Osteocyte (in vitro differentiated cells): ENCODE results near the gene MOV10L1. TPM values are rescaled to one million over a fixed set of nuclear protein-coding genes. Genes with fewer than 3 reads are reported as not detected.
"Not testable (repeated sequence)": the region's sequence is repeated elsewhere in the genome, so short reads cannot be mapped to it uniquely, and the experiment has no call there.

Experiments used
- DNase-seq: peaks from one replicate; pipeline ENCODE4 v3.0.0; 2021; ENCODE audit warnings: mixed read lengths; ENCODE audit not compliant: unreplicated experiment; ENCODE audit errors: extremely low spot score
- H3K27ac Mint-ChIP-seq: one replicate; pipeline ENCODE4 v1.8.0; 2021; ENCODE audit warnings: mild to moderate bottlenecking, mixed read lengths; ENCODE audit not compliant: unreplicated experiment
- H3K27me3 Mint-ChIP-seq: one replicate; pipeline ENCODE4 v1.8.0; 2021; ENCODE audit warnings: mixed read lengths; ENCODE audit not compliant: unreplicated experiment
- H3K36me3 Mint-ChIP-seq: one replicate; pipeline ENCODE4 v1.8.0; 2021; ENCODE audit warnings: mixed read lengths; ENCODE audit not compliant: unreplicated experiment
- H3K4me1 Mint-ChIP-seq: one replicate; pipeline ENCODE4 v1.8.0; 2021; ENCODE audit warnings: mixed read lengths; ENCODE audit not compliant: unreplicated experiment
- H3K4me3 Mint-ChIP-seq: one replicate; pipeline ENCODE4 v1.8.0; 2021; ENCODE audit warnings: mild to moderate bottlenecking, moderate library complexity, mixed read lengths; ENCODE audit not compliant: unreplicated experiment
- H3K9me3 Mint-ChIP-seq: one replicate; pipeline ENCODE4 v1.8.0; 2021; ENCODE audit warnings: mixed read lengths; ENCODE audit not compliant: unreplicated experiment
- total RNA-seq: library from RNA; stranded (reverse); gene quantifications from 2 replicates; pipeline ENCODE4 v1.2.1, GENCODE V29; 2021
- TF ChIP-seq, protein P1 (sequence below): fragments of 200-600 bp; sonication (generic); IDR thresholded peaks from 2 replicates; pipeline ENCODE4 v1.5.0; 2021; ENCODE audit warnings: antibody characterized with exemption, mild to moderate bottlenecking, moderate library complexity

Gene MOV10L1
- total RNA-seq, 1 donor from 2014 or later, result 1.4 TPM

DNA sequence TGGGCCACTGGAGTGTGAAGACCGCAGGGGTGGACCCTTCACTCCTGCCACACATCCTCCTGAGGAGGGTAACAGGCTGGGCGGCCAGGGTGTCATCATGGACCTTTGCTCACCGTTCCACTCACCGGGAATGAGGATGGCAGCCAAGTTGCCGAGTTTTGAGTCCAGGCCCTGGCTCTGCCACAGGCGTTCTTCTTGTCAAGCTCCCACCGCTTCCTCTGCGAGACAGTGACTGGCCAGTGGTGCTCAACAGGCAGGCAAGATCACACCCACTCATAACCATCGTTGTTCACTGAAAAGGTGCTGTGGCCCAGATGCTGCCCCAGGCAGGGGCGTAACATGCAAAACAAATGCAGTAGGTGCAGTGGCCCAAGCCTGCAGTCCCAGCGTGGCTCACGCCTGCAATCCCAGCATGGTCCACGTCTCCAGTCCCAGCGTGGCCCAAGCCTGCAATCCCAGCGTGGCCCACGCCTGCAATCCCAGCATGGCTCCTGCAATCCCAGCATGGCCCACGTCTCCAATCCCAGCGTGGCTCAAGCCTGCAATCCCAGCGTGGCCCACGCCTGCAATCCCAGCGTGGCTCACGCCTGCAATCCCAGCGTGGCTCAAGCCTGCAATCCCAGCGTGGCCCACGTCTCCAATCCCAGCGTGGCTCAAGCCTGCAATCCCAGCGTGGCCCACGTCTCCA, 75.8 kb downstream of the MOV10L1 start:
- DNase-seq, result no peak
- TF ChIP-seq, protein P1, sequence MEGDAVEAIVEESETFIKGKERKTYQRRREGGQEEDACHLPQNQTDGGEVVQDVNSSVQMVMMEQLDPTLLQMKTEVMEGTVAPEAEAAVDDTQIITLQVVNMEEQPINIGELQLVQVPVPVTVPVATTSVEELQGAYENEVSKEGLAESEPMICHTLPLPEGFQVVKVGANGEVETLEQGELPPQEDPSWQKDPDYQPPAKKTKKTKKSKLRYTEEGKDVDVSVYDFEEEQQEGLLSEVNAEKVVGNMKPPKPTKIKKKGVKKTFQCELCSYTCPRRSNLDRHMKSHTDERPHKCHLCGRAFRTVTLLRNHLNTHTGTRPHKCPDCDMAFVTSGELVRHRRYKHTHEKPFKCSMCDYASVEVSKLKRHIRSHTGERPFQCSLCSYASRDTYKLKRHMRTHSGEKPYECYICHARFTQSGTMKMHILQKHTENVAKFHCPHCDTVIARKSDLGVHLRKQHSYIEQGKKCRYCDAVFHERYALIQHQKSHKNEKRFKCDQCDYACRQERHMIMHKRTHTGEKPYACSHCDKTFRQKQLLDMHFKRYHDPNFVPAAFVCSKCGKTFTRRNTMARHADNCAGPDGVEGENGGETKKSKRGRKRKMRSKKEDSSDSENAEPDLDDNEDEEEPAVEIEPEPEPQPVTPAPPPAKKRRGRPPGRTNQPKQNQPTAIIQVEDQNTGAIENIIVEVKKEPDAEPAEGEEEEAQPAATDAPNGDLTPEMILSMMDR, result no peak
- Mint-ChIP-seq H3K4me1 (peaks cover 3% of the 10 kb centered on the region), H3K36me3 (no peaks in the 10 kb centered on the region), H3K27ac (no peak overlapping the region), H3K4me3 (no peak overlapping the region), H3K27me3 (peaks cover 14% of the 10 kb centered on the region), H3K9me3 (no peaks in the 10 kb centered on the region)

DNA sequence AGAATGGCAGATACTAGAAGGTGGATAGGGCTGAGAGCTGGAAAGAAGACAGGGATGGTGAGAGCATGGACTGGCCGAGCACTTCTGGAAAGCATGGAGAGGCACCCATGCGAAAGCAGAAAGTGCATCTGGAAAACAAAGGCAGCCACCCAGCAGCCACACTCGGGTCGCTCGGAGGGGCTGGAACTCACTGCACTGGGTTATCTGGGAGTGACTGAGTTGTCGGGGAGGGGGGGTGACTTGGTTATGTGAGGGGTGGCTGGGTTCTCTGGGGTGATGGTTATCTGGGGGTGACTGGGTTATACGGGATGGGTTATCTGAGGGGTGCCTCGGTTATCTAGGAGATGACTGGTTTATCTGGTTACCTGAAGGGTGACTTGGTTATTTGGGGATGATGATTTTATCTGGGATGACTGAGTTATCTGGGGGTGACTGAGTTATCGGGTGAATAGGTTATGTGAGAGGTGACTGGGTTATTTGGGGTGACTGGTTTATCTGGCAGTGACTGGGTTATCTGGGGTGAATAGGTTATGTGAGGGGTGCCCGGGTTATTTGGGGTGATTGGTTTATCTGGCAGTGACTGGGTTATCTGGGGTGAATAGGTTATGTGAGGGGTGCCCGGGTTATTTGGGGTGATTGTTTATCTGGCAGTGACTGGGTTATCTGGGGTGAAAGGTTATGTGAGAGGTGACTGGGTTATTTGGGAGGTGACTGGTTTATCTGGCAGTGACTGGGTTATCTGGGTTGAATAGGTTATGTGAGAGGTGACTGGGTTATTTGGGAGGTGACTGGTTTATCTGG, 78.1 kb downstream of the MOV10L1 start:
- Mint-ChIP-seq H3K27ac (no peak overlapping the region), H3K4me1 (peaks cover 5% of the 10 kb centered on the region), H3K27me3 (peaks cover 15% of the 10 kb centered on the region), H3K36me3 (no peaks in the 10 kb centered on the region), H3K9me3 (no peaks in the 10 kb centered on the region), H3K4me3 (no peak overlapping the region)
- TF ChIP-seq, protein P1, result no peak
- no peak for DNase-seq

DNA sequence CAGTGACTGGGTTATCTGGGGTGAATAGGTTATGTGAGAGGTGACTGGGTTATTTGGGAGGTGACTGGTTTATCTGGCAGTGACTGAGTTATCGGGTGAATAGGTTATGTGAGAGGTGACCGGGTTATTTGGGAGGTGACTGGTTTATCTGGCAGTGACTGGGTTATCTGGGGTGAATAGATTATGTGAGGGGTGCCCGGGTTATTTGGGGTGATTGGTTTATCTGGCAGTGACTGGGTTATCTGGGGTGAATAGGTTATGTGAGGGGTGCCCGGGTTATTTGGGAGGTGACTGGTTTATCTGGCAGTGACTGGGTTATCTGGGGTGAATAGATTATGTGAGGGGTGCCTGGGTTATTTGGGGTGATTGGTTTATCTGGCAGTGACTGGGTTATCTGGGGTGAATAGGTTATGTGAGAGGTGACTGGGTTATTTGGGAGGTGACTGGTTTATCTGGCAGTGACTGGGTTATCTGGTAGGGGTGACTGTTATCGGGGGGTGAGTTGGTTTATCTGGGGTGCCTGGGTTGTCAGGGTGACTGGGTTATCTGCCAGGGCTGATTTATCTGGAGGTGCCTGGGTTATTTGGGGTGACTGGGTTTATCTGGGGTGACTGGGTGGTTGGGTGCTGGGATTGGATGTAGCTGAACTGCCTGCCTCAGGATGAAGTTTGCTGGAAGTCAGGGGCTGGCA, 78.8 kb downstream of the MOV10L1 start:
- H3K4me1 Mint-ChIP-seq, DNase-seq: not testable (repeated sequence)

DNA sequence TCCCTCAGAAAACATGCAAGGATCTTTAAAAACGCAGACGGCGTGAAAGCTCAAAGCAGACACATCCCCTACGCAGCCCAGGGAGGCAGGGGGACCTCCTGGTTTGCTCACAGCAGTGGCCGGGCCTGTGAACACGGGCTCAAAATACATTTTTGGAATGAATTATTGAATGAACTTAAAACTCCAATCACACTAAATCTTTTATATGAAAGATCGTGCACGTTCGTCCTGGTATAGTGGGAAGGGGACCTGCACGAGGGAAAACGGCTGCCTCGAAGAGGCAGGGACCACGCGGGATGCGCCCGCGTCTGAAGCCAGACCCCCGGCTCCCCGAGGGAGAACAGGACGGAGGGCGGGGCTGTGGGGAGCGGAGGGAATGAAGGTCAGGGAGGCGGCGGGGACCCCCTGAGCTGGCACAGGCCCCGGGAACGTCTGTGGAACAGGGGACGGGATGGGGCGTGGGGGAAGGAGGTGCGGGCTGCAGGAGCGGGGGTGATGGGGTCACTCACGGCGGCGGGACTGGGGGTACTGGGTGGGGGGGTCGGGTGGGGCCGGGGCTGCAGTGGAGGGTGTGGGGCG, 79.5 kb downstream of the MOV10L1 start:
- Mint-ChIP-seq H3K4me3 (peak overlapping the region; percentile 73), H3K27ac (peak overlapping the region; percentile 16), H3K9me3 (no peaks in the 10 kb centered on the region), H3K36me3 (no peaks in the 10 kb centered on the region), H3K27me3 (peaks cover 15% of the 10 kb centered on the region), H3K4me1 (peaks cover 5% of the 10 kb centered on the region)
- DNase-seq, result no peak
- TF ChIP-seq, protein P1, result no peak

More for the DNA sequence above, 78.8 kb downstream of the MOV10L1 start:
- not testable (repeated sequence) for H3K36me3 Mint-ChIP-seq, H3K9me3 Mint-ChIP-seq
- peaks cover 15% of the 10 kb centered on the region for H3K27me3 Mint-ChIP-seq
- H3K27ac Mint-ChIP-seq, result peak overlapping the region; percentile 16
- peak overlapping the region; percentile 73 for H3K4me3 Mint-ChIP-seq

DNA sequence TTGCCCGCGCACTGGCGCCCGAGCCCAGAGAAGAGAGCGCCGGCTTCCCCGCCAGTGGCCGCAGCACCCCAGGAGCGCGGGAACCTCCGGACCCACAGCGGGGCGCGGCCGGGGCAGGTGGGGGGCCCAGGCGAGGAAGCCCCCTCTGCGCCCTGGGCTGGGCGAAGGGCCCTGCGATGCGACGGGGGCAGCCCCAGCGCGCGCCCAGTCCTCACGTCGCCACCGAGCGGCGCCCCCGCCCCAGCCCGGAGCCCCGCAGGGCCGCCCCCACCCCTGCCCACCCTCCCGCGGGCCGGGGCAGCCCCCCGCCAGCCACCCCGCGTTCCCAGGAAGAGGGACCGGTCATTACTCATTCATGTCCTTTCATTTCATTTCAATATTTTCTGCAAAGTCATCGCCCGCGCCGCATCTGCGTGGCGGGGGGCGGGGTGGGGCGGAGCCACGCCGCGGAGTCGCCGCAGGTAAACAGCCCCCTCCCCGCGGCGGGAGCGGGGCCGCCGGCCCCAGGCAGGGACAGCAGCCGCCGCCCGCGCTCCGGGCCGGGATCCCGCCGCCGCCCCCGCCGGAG, 80.1 kb downstream of the MOV10L1 start:
- no peaks in the 10 kb centered on the region for H3K36me3 Mint-ChIP-seq
- H3K9me3 Mint-ChIP-seq, result no peaks in the 10 kb centered on the region
- no peak overlapping the region for H3K4me3 Mint-ChIP-seq
- no peak for DNase-seq
- H3K27ac Mint-ChIP-seq, result no peak overlapping the region
- H3K4me1 Mint-ChIP-seq, result peaks cover 5% of the 10 kb centered on the region
- peaks cover 15% of the 10 kb centered on the region for H3K27me3 Mint-ChIP-seq
- TF ChIP-seq, protein P1, result no peak
